Sigmoid colon (tissue), 7 donors: ENCODE results near the gene COL23A1. TPM values are rescaled to one million over a fixed set of nuclear protein-coding genes. Genes with fewer than 3 reads are reported as not detected.

ENCODE experiments used
- DNase-seq: peaks from one replicate; pipeline ENCODE4 v3.0.0-alpha.2; 2019
- H3K27ac ChIP-seq, 4 donors: fragments of 200-600 bp; sonication (generic); one replicate each; pipeline ENCODE4 v1.5.1; 2016 to 2019; ENCODE audit warnings: mild to moderate bottlenecking in 1 of 4
- H3K27me3 ChIP-seq, 3 donors: fragments of 200-600 bp; sonication (generic); one replicate each; pipeline ENCODE4 v1.5.1; 2019; ENCODE audit warnings: mild to moderate bottlenecking in 1 of 3
- H3K36me3 ChIP-seq, 4 donors: fragments of 200-600 bp; sonication (generic); one replicate each; pipeline ENCODE4 v1.5.1; 2016 to 2019
- H3K4me1 ChIP-seq, 4 donors: fragments of 200-600 bp; sonication (generic); one replicate each; pipeline ENCODE4 v1.5.1; 2017 to 2019
- H3K4me3 ChIP-seq, 4 donors: fragments of 200-600 bp; sonication (generic); one replicate each; pipeline ENCODE4 v1.5.1; 2017 to 2019; ENCODE audit warnings: mild to moderate bottlenecking in 2 of 4, moderate library complexity in 1 of 4
- H3K9me3 ChIP-seq, 4 donors: fragments of 200-600 bp in 3 of 4; sonication (generic) in 3 of 4; one replicate each; pipeline versions ENCODE4 v1.5.1 to v1.6.1; 2013 to 2019
- EP300 ChIP-seq, 4 donors: sonication (generic); formaldehyde crosslinking; IDR thresholded peaks; one replicate each; pipeline ENCODE4 v1.6.1; 2017; ENCODE audit warnings: antibody characterized with exemption in 4 of 4
- POLR2A ChIP-seq, 2 donors: fragments of 450-650 bp; IDR thresholded peaks; one replicate each; pipeline ENCODE4 v1.6.1; 2016; ENCODE audit warnings: antibody characterized with exemption in 2 of 2, mild to moderate bottlenecking in 2 of 2, moderate library complexity in 2 of 2
- POLR2AphosphoS5 ChIP-seq, 4 donors: sonication (generic); formaldehyde crosslinking; IDR thresholded peaks; one replicate each; pipeline ENCODE4 v1.6.1; 2017; ENCODE audit warnings: antibody characterized with exemption in 4 of 4
- WGBS, 2 donors: extraction: QIAGEN DNeasy Blood & Tissue Kit; methylation state at CpG; one replicate each; pipeline ENCODE4 v1.1.7; 2013; 5-methylcytosine and 5-hydroxymethylcytosine counted together
- intact Hi-C: fragments of 100-400 bp; cut with DNase I; formaldehyde crosslinking; loops from one replicate; pipeline ENCODE4 v1.15.1; 2023
- polyA plus RNA-seq, 3 donors: library from polyadenylated mRNA; stranded (reverse); fragments of 200-250 nt; gene quantifications; one replicate each; pipeline ENCODE4 v1.2.3, GENCODE V29; 2013
- total RNA-seq, 4 donors: library from RNA; depleted of rRNA; stranded (reverse); fragments of >200 nt; gene quantifications; one replicate each; pipeline ENCODE4 v1.1.0, GENCODE V29; 2016
- TF ChIP-seq, protein P1 (sequence below), 4 experiments: fragments of 450-650 bp in 3 of 4; fragments of 200-600 bp in 1 of 4; IDR thresholded peaks; one replicate each; pipeline ENCODE4 v1.5.1; 2016 to 2019; ENCODE audit warnings: antibody characterized with exemption in 4 of 4, mild to moderate bottlenecking in 3 of 4, moderate library complexity in 2 of 4
- donor health status: healthy with polysubstance abuse.
- donor health status: Bipolar disorder and iron deficiency.
- donor health status: healthy.

The COL23A1 gene
- total and polyA plus RNA-seq, 7 donors, result 0.28 to 1.2 (median 0.57) TPM; not detected in 1

DNA sequence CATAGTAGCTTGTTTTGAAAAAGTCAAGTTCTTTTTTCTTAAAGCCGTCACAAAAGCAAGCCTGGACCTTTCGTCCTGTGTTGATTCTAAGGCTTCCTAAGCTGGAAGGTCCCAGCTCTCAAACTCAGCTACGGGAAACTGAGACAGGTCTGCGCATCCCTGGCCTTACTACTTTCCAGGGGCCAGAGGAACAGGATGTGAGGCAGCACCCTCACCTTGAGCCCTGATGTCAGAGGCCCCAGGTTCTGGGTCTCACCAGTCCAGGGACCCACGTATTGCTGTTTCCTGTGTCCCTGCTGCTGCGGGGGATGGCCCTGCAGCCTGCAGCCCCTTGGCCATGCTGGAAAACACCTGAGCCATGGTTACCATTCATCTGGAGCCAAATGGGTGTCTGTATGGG is 123.9 kb downstream of the COL23A1 start:
- H3K4me3 ChIP-seq, result no peak overlapping the region
- TF ChIP-seq POLR2A (IDR thresholded peaks at IDR 0.05) (no peak), EP300 (IDR thresholded peaks at IDR 0.05) (no peak), POLR2AphosphoS5 (IDR thresholded peaks at IDR 0.05) (no peak)
- TF ChIP-seq, protein P1, sequence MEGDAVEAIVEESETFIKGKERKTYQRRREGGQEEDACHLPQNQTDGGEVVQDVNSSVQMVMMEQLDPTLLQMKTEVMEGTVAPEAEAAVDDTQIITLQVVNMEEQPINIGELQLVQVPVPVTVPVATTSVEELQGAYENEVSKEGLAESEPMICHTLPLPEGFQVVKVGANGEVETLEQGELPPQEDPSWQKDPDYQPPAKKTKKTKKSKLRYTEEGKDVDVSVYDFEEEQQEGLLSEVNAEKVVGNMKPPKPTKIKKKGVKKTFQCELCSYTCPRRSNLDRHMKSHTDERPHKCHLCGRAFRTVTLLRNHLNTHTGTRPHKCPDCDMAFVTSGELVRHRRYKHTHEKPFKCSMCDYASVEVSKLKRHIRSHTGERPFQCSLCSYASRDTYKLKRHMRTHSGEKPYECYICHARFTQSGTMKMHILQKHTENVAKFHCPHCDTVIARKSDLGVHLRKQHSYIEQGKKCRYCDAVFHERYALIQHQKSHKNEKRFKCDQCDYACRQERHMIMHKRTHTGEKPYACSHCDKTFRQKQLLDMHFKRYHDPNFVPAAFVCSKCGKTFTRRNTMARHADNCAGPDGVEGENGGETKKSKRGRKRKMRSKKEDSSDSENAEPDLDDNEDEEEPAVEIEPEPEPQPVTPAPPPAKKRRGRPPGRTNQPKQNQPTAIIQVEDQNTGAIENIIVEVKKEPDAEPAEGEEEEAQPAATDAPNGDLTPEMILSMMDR (IDR thresholded peaks at IDR 0.05), result no peak
- no peak for DNase-seq
- H3K27ac ChIP-seq, result no peak overlapping the region
- WGBS, 2 donors, result 88 to 92% methylated on average over 6 of the region's 6 CpGs
- H3K9me3 ChIP-seq, result no peaks in the 10 kb centered on the region
- intact Hi-C loops, result no loop called here
- peaks cover 0 to 16% (median 11%) of the 10 kb centered on the region in 4 donors for H3K4me1 ChIP-seq
- H3K36me3 ChIP-seq, result no peaks in the 10 kb centered on the region
- H3K27me3 ChIP-seq, result no peaks in the 10 kb centered on the region

DNA sequence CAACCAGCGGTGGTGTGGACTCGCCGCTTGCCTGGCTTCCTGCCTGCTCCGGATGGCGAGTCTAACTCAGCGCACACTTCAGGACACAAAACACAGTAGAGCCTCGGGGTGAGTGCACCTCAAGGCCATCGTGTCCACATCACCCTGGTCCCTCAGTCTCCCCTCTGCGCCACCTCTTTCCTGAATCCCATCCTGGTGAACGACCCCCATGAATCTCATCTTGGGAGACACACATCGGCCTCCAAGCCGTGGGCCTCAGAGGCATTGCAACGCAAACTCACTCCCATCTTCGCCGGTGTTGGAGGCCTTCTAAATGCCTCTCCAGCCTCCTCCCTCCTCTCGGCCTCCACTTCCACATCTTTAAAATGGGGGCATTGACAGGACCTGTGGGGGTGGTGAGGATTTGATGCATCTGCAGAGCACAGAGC is 124.3 kb downstream of the COL23A1 start:
- TF ChIP-seq, protein P1 (IDR thresholded peaks at IDR 0.05), result no peak
- no peak for TF ChIP-seq POLR2A (IDR thresholded peaks at IDR 0.05)
- TF ChIP-seq EP300 (IDR thresholded peaks at IDR 0.05), result no peak
- TF ChIP-seq POLR2AphosphoS5 (IDR thresholded peaks at IDR 0.05), result no peak
- Histone ChIP-seq H3K27ac (no peak overlapping the region), H3K36me3 (no peaks in the 10 kb centered on the region), H3K27me3 (no peaks in the 10 kb centered on the region), H3K4me3 (no peak overlapping the region), H3K9me3 (no peaks in the 10 kb centered on the region), H3K4me1 (peaks cover 0 to 21% (median 13%) of the 10 kb centered on the region in 4 donors)
- intact Hi-C loops, result no loop called here
- WGBS, 2 donors, result 87 to 91% methylated on average over 16 of the region's 16 CpGs
- no peak for DNase-seq

DNA sequence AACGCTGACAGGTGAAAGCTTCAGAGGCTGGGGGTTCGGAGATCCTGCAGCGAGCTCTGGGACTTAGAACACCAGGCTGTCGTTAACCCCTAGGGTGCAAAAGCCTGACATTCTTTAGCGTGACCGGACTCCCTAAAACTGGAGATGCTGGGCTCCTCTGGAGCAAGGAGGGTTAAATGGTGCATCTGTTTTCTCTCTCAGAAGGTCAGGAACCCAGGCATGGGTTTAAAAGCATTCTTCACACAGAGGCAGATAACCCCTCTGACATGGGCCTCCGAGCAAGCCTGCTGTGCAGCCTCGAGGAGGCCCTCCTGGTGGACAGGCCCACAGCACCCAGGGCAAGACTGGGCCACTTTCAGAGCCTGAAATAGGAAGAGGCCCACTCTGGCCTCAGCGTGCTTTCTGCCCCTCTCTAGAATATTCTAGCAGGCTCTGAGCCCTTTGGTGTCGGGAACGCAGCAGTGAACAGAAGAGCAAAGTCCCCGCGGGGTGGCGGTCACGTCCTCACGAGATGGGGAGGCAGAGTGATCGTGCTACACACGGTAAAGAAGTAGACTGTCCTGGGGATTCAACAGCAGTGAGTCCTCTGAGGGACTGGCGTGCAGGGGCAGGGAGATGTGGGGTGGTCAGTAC is 124.8 kb downstream of the COL23A1 start:
- Histone ChIP-seq H3K27me3 (no peaks in the 10 kb centered on the region), H3K4me3 (no peak overlapping the region), H3K4me1 (peaks cover 0 to 26% (median 15%) of the 10 kb centered on the region in 4 donors), H3K27ac (no peak overlapping the region), H3K9me3 (no peaks in the 10 kb centered on the region), H3K36me3 (no peaks in the 10 kb centered on the region)
- intact Hi-C loops, result no loop called here
- DNase-seq, result no peak
- TF ChIP-seq, protein P1 (IDR thresholded peaks at IDR 0.05), result no peak
- TF ChIP-seq POLR2A (IDR thresholded peaks at IDR 0.05) (no peak), POLR2AphosphoS5 (IDR thresholded peaks at IDR 0.05) (no peak), EP300 (IDR thresholded peaks at IDR 0.05) (no peak)
- 75 to 86% methylated on average over 19 of the region's 19 CpGs for WGBS, 2 donors

DNA sequence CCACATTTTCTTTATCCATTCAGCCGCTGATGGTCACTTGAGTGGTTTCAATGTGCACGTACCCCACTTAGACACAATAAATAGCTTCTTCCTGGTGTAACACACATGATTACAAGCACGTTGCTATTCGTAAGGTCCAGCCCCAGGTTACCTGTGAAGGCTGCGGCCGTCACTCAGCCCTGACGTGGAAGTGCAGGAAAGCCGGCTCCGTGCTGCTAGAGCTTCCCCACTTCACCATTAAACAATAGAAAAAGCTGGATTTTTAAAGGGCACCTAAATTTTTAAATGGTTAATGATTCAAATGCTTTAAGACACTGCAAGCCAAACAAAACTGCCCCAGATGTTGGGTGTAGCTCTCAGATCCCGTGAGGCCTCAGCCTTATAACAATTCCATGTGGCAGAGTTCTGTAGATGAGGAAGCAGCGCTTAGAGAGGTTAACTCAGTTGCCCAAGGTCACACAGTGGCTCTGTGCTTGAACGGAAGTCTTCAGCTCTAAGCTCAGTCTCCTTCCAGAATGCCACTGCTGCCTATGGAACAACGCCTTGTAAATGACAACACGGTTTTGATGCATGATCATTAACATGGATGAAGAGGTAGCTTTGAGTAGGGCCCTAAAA is 125.7 kb downstream of the COL23A1 start:
- Histone ChIP-seq H3K4me1 (peaks cover 0 to 27% (median 15%) of the 10 kb centered on the region in 4 donors), H3K4me3 (no peak overlapping the region), H3K27me3 (no peaks in the 10 kb centered on the region), H3K9me3 (no peaks in the 10 kb centered on the region), H3K27ac (no peak overlapping the region), H3K36me3 (no peaks in the 10 kb centered on the region)
- DNase-seq, result no peak
- TF ChIP-seq EP300 (IDR thresholded peaks at IDR 0.05) (no peak), POLR2AphosphoS5 (IDR thresholded peaks at IDR 0.05) (no peak), POLR2A (IDR thresholded peaks at IDR 0.05) (no peak)
- TF ChIP-seq, protein P1 (IDR thresholded peaks at IDR 0.05), result no peak
- intact Hi-C loops, result loop anchor here (5.0 kb wide), 1 partner anchor 88 kb away; no protein-coding TSS in a partner anchor
- 71 to 77% methylated on average over 14 of the region's 14 CpGs for whole genome bisulfite sequencing, 2 donors
